ENCODE data around the gene LSMEM2.
"Not testable (repeated sequence)": the region's sequence is repeated elsewhere in the genome, so short reads cannot be mapped to it uniquely, and the experiment has no call there.

LSMEM2 gene

GRCh38 chr3:50266017-50266416, 12.9 kb upstream of the LSMEM2 start:
- DNase-seq = no peak

GRCh38 chr3:50266836-50267235, 12.1 kb upstream of the LSMEM2 start:
- DNase-seq = no peak

DNA sequence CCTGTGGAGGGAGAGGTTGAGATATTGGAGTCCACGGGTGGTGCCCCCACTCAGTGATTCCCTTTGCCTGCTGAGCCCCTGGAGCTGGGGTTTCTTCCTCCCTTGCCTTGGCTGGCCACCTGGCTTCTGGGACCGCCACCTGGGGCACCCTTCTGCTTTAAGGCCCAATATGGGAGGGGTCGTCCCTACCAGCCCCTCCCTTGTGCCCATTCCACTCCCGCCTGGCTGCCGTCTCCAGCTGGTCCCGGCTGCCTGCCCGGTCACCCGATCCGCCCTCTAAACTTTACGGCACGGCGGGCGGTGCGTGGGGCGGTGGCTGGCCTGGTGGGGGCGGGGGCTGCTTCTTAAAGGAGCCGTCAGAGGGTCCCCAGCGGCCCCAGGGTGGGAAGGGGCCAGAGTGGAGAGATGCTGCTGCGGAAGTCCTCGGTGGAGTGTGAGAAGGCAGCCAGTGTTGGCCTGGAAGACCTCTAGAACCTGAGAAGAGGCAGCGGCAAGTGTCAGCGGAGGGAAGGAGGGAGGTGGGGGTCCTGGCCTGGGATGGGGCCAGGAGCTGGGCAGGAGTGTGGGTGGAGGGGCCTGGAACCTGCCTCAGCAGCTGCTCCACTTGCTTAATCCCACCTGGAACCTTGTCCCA, 11.5 kb upstream of the LSMEM2 start:
- DNase-seq = no peak

- no peak for DNase-seq
Observed at GRCh38 chr3:50268276-50268675, 10.6 kb upstream of the LSMEM2 start.

GRCh38 chr3:50268703-50269451, 10.0 kb upstream of the LSMEM2 start, which contains the start of gene SEMA3B:
Gene SEMA3B, plus strand, starts transcription at chr3:50269147. Its CDS starts 94 bp downstream, at chr3:50269241.
- DNase-seq = no peak

DNA sequence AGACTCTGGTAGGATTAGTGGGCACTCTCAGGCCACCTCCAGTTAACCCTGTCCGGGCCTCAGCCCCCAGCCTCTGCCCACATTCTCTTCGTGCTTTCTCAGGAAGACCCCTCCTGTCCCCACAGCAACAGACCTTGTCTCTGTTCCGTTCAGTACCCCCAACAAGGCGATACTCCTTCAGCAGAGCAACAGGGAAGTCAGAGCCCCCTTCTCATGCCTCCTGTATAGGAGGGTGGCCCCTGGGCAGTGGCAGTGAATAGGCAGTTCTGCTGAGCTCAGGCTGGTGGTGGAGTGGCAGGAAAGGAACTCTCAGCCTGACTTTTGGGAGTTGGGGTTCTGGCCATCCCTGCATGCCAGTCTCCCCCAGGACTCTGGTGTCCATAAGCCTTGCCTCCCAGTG, 9.4 kb upstream of the LSMEM2 start:
- no peak for DNase-seq

GRCh38 chr3:50269977-50270413, 8.9 kb upstream of the LSMEM2 start:
- DNase-seq = no peak

DNA sequence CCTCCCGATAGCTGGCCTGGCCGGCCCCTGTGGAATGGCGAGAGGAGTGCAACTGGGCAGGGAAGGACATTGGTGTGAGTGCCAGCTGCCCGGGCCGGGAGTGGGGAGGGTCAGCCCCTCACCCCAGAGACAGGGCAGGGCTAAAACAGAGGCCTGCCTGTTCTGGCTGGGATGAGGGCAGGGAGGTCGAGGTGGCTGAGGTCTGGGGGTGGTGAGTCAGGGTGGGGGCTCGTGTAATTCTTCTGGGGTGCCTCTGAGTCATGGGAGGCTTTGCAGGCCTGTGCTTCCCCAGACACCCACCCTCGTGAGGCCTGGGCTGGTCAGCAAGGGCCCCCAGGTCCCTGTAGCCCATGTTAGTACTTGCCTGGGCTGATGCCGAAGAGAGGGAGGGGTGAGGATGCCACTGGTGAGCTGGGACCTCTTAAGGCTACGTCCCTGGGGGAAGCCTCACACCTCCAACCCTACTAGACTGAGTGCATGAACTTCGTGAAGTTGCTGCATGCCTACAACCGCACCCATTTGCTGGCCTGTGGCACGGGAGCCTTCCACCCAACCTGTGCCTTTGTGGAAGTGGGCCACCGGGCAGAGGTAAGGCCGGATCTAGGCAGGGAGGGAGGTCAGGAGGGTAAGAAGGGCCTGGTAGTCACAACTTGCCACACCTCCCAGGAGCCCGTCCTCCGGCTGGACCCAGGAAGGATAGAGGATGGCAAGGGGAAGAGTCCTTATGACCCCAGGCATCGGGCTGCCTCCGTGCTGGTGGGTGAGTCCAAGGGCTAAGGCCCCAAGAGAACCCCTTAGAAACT, 8.3 kb upstream of the LSMEM2 start:
- DNase-seq = no peak

- DNase-seq = no peak
Observed at GRCh38 chr3:50271314-50271936, 7.5 kb upstream of the LSMEM2 start.

DNA sequence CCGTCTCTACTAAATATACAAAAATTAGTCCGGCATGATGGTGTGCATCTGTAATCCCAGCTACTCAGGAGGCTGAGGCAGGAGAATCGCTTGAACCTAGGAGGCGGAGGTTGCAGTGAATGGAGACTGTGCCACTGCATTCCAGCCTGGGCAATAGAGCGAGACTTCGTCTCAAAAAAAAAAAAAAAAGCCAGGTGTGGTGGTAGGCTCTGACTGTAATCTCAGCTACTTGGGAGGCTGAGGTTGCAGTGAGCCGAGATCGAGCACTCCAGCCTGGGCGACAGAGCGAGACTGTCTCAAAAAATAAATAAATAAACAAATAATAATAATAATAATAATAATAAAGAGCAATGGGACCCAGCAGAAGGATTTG, 6.4 kb upstream of the LSMEM2 start:
- not testable (repeated sequence) for DNase-seq

DNA sequence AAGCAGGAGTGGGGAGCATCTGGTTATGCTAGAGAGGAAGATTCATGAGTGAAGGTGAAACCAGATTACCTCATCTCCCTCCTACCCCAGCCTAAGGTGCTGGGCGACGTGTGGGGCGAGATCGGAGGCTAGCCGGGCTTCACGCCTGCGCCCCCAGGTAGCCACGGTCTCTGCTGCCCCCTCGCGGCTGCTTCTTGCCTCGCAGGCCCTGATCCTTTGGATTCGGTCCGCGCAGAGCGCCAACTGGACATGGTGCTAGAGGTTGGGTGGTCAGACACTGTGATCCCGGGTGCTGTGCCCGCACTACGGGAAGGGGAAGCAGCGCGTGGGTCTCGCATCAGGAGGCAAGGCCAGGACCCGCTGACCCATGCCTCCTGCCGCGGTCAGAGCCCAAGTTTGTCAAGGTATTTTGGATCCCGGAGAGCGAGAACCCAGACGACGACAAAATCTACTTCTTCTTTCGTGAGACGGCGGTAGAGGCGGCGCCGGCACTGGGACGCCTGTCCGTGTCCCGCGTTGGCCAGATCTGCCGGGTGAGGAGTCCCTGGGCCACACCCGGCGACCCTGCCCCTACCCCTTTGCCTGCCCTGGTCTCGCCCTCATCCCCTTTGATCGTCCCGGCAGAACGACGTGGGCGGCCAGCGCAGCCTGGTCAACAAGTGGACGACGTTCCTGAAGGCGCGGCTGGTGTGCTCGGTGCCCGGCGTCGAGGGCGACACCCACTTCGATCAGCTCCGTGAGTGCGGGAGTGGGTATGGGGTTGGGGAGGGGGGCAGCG, 5.8 kb upstream of the LSMEM2 start:
- DNase-seq = peak; percentile 99

- DNase-seq = no peak
Observed at GRCh38 chr3:50273689-50274065, 5.2 kb upstream of the LSMEM2 start.

DNA sequence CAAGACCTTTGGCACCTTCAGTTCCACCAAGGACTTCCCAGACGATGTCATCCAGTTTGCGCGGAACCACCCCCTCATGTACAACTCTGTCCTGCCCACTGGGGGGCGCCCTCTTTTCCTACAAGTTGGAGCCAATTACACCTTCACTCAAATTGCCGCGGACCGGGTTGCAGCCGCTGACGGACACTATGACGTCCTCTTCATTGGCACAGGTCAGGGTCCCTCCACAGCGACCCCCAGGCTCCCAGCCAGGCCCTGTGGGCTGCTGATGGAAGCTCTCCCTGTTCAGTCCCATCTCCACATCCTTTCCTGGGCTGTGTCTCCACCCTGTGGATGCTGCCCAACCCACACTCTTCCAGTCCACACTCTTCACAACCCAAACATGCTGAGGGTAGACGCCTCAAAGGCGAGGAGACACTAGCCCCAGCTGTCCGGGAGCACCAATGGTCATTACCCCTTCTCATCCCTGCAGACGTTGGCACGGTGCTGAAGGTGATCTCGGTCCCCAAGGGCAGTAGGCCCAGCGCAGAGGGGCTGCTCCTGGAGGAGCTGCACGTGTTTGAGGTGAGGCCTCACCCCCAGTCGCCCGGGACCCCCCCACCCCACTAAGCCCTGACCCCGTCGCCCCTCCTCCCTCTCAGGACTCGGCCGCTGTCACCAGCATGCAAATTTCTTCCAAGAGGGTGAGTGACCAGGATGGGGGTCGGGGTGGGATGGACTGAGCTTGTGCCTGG, 4.3 kb upstream of the LSMEM2 start:
- DNase-seq = peak; percentile 84

GRCh38 chr3:50275141-50275995, 3.5 kb upstream of the LSMEM2 start:
- no peak for DNase-seq

DNA sequence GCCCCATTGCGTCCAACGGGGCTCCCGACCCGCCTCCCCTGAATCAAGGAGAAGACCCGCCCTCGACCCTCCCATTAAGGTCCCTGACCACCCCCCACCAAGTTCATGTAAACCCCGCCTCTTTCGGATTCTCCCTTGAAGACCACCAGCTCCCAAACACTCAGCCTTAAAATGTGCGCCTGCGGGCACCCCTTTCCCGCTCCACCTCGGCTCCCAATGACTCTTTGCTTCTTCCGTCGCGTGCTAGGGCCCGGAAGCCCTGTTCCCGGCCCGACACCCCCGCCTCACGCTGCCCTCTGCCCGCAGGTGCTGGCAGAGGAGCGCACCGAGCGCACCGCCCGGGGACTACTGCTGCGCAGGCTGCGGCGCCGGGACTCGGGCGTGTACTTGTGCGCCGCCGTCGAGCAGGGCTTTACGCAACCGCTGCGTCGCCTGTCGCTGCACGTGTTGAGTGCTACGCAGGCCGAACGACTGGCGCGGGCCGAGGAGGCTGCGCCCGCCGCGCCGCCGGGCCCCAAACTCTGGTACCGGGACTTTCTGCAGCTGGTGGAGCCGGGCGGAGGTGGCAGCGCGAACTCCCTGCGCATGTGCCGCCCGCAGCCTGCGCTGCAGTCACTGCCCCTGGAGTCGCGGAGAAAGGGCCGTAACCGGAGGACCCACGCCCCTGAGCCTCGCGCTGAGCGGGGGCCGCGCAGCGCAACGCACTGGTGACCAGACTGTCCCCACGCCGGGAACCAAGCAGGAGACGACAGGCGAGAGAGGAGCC, 2.7 kb upstream of the LSMEM2 start:
- no peak for DNase-seq

GRCh38 chr3:50276762-50277101, 2.2 kb upstream of the LSMEM2 start:
- DNase-seq = no peak

- DNase-seq = no peak
Observed at GRCh38 chr3:50278123-50278879, 586 bp upstream of the LSMEM2 start.

GRCh38 chr3:50279255-50280016, 549 bp downstream of the LSMEM2 start:
- no peak for DNase-seq

DNA sequence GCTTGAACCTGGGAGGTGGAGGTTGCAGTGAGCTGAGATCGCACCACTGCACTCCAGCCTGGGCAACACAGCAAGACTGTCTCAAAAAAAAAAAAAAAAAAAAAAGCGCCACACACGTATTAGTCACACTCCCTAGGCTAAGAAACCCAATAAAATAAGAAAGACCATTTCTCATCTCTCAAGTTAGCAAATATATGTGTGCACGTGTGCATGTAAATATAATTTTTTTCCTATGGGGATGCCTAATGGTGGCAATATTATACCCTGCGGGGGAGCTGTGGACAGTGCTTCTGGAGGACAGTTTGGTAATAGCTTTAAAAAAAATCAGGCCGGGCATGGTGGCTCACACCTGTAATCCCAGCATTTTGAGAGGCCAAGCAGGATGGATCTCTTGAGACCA, 5.2 kb downstream of the LSMEM2 start:
- not testable (repeated sequence) for DNase-seq

Measured in activated CD8-positive, alpha-beta memory T cell treated with anti-CD3 and anti-CD28 coated beads for 24 hours (primary cell).